ENCODE data around the gene MTG1.

DNA sequence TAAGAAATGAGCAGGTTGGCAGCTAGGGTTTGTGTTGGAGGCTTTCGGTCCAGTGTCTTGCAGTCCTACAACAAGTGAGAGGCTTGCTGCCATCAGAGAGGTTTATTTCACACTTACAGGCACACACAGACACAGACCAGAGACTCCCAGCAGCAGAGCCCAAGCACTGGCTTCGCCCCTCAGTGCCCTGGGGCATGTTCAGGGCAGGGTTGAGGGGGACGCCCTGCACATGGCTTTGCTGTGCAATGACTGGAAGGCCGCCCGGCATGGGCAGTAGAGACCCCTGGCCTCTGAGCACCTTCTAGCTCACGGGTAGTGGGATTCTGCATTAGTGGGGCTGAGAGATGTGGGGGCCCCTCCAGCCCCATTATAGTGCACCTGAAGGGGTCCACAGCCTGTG is 26.6 kb downstream of the MTG1 start:
- TF ChIP-seq CTCF (IDR thresholded peaks at IDR 0.05) (no peak), POLR2A (IDR thresholded peaks at IDR 0.05) (no peak)

Measured in esophagus squamous epithelium (tissue), 4 donors.